HG02870 (cell line): ENCODE results near the gene KRTDAP.

Source experiments
- ATAC-seq: cut with Tn5 transposase; IDR thresholded peaks from one replicate; pipeline ENCODE4 v1.9.1; 2021; ENCODE audit warnings: mild to moderate bottlenecking, moderate library complexity; ENCODE audit not compliant: unreplicated experiment

The KRTDAP gene

DNA sequence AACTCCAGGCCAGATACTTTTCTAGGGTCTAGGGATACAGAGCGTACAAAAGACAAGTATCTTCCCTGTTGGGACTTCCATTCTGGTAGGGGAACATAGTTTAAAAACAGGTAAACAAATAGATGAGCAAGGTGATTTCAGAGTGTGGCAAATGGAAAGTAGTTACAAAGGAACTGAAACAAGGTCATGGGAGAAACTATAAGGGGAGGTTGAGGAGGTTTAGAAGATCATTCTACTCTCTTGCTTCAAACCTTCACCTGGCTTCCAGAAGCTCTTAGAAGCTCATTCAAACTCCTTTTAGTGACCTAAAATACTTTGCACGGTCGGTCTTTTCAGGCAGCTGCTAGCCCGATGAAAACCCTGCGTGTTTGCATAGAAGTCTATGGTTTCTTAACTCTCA is 33.1 kb downstream of the KRTDAP start:
- ATAC-seq: no peak

DNA sequence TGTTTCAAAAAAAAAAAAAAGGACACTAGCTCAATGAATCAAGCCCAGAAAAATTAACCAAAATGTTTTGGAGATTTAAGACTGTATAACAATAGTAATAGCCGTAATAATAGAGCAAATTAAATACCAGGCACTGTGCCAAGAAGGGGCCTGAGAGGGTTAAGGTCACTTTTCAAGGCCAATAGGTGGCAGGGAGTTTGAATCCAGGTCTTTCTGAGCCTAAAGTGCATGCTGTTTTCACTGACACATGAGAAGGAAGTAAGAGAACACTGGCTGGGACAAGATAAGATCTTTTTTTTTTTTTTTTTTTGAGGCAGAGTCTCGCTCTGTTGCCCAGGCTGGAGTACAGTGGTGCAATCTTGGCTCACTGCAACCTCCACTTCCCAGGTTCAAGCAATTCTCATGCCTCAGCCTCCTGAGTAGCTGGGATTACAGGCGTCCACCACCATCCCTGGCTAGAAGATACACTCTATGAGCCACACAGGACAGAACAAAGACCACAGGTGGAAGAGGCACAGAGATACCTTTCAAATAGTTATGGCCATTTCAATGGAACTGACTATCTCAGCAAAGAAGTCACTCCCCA is 34.6 kb downstream of the KRTDAP start:
- no peak for ATAC-seq

DNA sequence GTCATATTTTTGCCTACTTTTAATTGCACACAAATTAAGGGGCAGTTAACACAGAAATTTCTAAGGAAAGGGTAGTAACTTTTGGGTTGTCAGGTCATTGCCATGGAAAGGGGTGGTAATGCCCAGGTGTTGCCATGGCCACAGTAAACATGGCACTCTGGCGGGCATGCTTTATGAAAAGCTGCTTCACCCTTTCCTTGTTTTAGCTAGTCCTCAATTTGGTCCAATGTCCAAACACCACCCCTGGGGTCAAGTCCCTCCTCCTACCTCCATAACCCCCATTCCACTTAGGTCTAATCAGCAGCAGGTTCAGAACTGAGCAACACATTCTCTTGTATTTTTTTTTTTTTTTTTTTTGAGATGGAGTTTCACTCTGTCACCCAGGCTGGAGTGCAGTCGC is 35.6 kb downstream of the KRTDAP start:
- no peak for ATAC-seq

DNA sequence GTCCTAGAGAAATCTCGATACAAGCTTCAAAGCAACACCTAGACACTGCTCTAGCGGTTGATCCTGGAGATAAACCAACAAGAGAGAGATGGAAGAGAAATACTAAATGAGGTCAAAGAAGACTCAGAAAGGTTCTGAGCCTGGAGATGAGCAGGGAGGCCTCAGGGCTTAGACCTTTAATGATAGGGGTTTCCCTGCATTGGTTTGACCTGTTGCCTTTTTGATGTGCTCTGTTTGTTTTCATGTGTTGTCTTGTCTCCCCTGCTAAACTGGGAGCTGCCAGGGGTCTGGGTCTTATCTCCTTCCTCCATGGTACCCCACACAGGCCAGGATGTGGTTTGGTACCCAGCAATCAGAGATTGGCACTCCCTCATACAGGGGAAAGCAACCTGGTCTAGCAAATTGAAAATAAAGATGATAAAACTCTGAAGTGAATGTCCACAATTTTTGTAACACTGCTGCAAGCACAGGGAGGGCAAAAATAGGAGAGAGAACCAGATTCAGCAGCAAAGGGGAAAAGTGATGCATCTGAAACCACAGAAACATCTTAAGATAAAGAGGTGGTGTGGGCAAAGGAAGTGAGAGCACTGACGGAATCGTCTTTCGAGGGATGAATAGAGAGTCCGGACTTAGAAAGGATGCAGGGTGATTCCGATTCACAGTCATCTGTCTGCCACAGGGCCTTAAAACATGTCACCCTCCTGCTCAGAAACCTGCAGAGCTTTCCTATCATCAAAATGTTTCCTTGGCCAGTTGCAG is 38.7 kb downstream of the KRTDAP start:
- ATAC-seq: peak; percentile 66

DNA sequence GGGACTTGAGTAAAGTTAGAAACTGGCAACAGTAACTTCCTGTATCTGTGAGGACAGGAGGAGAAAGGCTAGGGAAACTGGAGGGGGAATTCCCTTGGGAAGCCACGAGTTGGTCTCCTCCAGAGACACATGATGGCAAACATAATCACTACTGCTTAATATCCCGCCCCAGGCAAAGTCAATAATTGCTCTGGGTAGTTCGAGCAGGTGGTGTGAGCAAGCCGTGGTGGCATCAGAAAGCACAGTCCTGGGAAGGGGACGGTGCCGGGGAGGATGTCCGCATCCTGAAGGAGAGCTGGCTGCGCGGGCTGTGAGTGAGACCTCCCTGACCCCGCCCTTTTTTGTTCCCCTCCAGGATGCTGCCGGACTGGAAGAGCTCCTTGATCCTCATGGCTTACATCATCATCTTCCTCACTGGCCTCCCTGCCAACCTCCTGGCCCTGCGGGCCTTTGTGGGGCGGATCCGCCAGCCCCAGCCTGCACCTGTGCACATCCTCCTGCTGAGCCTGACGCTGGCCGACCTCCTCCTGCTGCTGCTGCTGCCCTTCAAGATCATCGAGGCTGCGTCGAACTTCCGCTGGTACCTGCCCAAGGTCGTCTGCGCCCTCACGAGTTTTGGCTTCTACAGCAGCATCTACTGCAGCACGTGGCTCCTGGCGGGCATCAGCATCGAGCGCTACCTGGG is 40.8 kb downstream of the KRTDAP start:
- no peak for ATAC-seq

DNA sequence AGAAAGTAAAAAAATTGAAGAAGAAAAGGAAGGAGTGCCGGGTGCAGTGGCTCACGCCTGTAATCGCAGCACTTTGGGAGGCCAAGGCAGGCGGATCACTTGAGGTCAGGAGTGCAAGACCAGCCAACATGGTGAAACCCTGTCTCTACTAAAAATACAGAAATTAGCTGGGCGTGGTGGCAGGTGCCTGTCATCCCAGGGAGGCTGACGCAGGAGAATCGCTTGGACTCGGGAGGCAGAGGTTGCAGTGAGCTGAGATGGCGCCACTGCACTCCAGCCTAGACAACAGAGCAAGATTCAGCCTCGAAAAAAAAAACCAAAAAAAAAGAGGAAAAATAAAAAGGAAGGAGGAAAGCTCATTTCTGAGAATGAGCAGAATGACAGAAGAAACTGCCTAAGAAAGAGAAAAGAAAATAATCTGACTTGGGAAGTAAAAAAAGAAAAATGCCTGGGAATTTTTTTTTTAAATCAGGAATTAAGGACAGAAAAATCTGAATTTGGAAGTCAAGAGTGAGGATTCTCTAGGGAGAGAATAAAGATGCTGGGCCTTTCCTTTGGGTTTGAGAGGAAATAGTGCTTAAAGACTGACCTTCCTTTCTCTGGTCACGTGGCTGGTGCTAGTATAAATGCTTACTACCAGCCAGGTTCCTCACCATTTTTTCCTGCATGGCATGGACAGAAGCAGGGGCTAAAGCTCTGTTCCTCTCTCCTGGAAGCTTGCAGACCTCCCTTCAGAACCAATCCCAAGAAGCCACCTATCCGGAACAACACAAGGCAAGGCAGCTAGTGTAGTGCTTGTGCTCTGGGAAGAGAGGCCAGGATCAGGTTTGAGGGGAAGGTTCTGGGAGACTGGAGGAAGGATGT is 42.4 kb downstream of the KRTDAP start, which contains the start of gene FFAR2:
FFAR2 (plus strand) TSS at position 652 of the 864 bp plus-strand sequence. CDS start 1,458 bp downstream, outside the sequence.
- no peak for ATAC-seq

DNA sequence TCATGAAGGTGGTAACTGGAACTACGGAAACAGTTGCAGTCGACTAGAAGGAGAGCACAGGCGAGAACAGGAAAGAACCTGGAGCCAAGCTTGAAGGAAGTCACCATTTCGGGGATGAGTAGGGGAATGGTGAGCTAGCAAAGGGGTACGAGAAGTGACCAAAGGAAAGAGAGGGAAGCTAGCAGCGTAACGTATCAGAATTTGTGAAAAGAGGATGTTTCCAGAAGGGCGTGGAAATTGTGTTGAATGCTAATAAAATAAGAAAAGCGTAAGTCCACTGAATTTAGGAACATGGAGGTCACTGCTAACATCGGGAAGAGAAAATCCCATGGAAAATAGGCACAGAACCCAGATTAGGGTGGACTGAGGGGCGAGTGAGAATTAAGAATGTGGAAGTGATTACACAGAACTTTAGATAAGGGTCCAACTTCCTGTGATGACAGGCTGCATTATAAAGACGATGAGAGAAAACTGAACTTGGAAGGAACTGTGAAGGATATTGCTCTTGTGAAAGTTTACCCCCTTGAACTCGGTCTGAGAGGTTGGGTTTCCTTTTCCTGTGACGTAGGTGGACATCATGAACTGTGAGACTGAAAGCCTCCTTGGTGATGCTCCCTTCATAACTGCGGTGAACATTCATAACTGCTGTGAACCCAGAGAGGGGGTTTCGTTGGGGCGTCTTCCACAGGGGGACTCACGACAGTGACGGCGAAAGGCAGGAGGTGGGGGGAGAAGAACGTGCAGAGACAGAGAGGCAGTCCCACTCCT is 44.3 kb downstream of the KRTDAP start:
- no peak for ATAC-seq

DNA sequence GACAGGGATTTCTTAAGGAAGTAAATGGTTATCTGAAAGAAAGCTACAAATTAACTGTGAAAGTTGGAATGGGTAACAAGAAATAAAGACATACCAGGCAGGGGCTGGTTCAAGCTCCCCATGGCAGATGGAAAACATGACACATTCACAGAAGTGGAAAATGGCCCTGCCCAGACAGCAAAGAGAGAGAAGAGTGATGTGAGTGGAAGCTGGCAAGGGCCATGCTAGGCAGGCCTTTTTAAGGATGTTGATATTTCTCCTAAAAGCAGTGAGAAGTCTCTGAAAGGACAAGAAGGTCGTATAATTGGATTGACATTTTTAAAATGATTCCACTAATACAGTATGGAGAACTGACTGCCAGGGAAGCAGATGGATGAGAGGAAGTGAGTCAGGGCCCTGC is 45.5 kb downstream of the KRTDAP start:
- no peak for ATAC-seq

DNA sequence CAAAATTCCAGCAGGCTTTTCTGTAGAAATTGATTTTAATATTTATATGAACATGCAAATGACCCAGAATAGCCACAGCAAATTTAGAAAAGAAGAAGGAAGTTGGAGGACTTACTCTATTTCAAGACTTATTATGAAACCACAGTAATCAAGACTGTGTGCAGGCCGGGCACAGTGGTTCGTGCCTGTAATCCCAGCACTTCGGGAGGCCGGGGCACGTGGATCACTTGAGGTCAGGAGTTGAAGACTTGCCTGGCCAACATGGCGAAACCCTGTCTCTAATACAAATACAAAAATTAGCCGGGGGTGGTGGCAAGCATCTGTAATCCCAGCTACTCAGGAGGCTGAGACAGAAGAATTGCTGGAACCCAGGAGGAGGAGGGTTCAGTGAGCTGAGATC is 48.2 kb downstream of the KRTDAP start:
- no peak for ATAC-seq

DNA sequence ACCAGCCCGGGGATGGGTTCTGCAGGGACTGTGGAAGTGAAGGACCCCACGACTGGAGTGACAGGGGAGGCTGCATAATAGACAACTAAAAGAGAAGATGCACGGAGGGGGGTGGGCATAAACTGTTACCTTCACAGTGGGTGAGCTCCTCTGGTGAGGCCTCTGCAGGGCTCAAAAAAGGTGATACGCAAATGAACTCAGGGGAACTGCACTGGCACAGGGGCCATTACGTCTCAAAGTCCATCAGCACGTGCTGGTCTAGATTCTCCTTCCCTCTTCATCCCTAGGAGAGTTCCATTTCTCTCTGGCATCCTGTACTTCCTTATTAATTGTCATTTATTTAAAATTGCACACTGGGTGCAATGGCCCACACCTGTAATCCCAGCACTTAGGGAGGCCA is 50.3 kb downstream of the KRTDAP start:
- no peak for ATAC-seq

DNA sequence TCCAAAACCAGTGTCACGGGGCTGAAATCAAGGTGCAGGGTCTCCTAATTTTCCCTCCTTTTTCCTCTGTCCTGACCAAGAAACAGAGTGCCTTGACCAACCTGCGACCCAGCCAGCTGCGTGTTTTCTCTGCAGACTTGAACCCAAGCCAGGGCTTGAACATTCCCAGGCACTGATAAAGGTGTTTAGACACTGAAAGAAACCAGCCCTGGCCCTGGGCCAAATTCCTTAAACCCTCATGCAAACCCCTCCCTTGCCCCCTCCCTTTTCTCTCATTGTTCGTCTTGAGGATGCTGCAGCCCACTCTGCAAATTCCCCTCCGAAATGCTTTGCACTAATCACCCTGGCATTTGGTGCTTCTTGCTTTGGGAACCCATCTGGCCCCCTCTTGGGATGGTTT is 51.7 kb downstream of the KRTDAP start:
- no peak for ATAC-seq

DNA sequence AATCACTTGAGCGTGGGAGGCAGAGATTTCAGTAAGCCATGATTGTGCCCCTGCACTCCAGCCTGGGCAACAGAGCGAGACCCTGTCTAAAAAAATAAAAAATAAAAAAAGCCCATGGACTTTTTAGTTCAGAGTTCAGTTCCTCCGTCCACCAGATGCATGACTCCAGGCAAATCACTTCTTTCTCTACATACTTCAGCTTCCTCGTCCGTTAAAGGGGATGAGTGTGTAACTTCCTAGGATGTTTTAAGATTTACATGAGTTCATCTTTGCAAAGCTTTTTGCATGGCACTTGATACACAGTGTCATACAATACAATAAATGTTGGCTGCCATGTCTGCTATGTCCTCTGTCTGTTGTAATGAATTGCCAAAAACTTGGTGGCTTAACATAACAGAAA is 52.2 kb downstream of the KRTDAP start:
- ATAC-seq: no peak

DNA sequence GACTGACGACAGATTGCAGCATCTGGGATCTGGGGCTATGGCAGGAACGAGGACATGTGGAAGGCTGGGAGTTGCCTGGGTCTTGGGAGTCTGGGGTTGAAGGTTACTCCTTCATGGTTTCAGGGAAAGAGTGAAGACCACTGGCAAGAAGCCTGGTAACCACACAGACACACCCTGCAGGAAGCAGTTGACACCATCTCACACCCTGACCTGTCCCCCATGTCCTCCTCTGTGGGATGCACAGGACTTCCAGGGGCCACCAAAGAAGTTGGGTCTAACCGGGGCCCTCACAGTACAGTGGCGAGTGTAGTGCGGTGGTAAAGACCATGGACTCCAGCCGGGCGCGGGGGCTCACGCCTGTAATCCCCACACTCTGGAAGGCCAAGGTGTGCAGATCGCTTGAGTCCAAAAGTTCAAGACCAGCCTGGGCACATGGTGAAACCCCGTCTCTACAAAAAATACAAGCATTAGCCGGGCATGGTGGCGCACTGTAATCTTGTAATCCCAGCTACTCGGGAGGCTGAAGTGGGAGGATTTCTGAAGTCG is 52.8 kb downstream of the KRTDAP start:
- no peak for ATAC-seq
